HepG2 (cell line): ENCODE measurements around the gene IRS1. TPM values are rescaled to one million over a fixed set of nuclear protein-coding genes. Genes with fewer than 3 reads are reported as not detected.
A peak's percentile ranks its signal among the peaks of the same experiment; 100 is the strongest.

ENCODE experiments used
- CEBPG ChIP-seq: IDR thresholded peaks from 2 replicates; pipeline ENCODE4 v1.6.1; 2016
- DNMT3B ChIP-seq: conservative IDR thresholded peaks from 2 replicates; pipeline ENCODE4 v1.6.1; 2016; ENCODE audit warnings: missing biosample characterization, control low read depth
- GFI1 ChIP-seq: sonication (generic); formaldehyde crosslinking; IDR thresholded peaks from 2 replicates; pipeline ENCODE4 v1.5.0; 2020; ENCODE audit warnings: missing genetic modification reagents, mild to moderate bottlenecking, borderline replicate concordance
- HMGA1 ChIP-seq: sonication (generic); formaldehyde crosslinking; conservative IDR thresholded peaks from 2 replicates; pipeline ENCODE4 v1.4.0; 2020; ENCODE audit warnings: missing genetic modification reagents
- HNF4A ChIP-seq: sonication (generic); formaldehyde crosslinking; IDR thresholded peaks from 2 replicates; pipeline ENCODE4 v1.4.0; 2020; ENCODE audit warnings: missing genetic modification reagents
- ISL2 ChIP-seq: sonication (generic); formaldehyde crosslinking; IDR thresholded peaks from 2 replicates; pipeline ENCODE4 v1.5.0; 2020; ENCODE audit warnings: missing genetic modification reagents
- KLF6 ChIP-seq: IDR thresholded peaks from 2 replicates; pipeline ENCODE4 v1.8.0; 2016; ENCODE audit warnings: missing biosample characterization, missing genetic modification reagents
- NFYC ChIP-seq: IDR thresholded peaks from 2 replicates; pipeline ENCODE4 v1.6.1; 2016; ENCODE audit warnings: missing genetic modification reagents, missing compliant biosample characterization
- POGZ ChIP-seq: sonication (generic); formaldehyde crosslinking; IDR thresholded peaks from 2 replicates; pipeline ENCODE4 v1.4.0; 2020; ENCODE audit warnings: mild to moderate bottlenecking, missing genetic modification reagents
- RAD51 ChIP-seq: fragments of 450-650 bp; IDR thresholded peaks from 2 replicates; pipeline ENCODE4 v1.6.1; 2016; ENCODE audit warnings: borderline replicate concordance
- SCMH1 ChIP-seq: sonication (generic); formaldehyde crosslinking; IDR thresholded peaks from 2 replicates; pipeline ENCODE4 v1.9.0; 2021; ENCODE audit warnings: missing genetic modification reagents, mild to moderate bottlenecking, borderline replicate concordance
- TOPORS ChIP-seq: sonication (generic); formaldehyde crosslinking; IDR thresholded peaks from 2 replicates; pipeline ENCODE4 v1.8.0; 2023; ENCODE audit warnings: mild to moderate bottlenecking, missing genetic modification reagents
- ZMYM3 ChIP-seq: sonication (generic); formaldehyde crosslinking; IDR thresholded peaks from 2 replicates; pipeline ENCODE4 v1.5.1; 2020; ENCODE audit warnings: mild to moderate bottlenecking, missing genetic modification reagents
- ZNF30 ChIP-seq: sonication (generic); formaldehyde crosslinking; IDR thresholded peaks from 2 replicates; pipeline ENCODE4 v1.5.0; 2020; ENCODE audit warnings: mild to moderate bottlenecking, missing genetic modification reagents
- ZNF563 ChIP-seq: sonication (generic); formaldehyde crosslinking; IDR thresholded peaks from 2 replicates; pipeline ENCODE4 v1.8.0; 2022; ENCODE audit warnings: mild to moderate bottlenecking, moderate library complexity, missing genetic modification reagents
- ZNF761 ChIP-seq: sonication (generic); formaldehyde crosslinking; conservative IDR thresholded peaks from 2 replicates; pipeline ENCODE4 v1.4.0; 2020; ENCODE audit warnings: mild to moderate bottlenecking, missing genetic modification reagents
- ZNF768 ChIP-seq: sonication (generic); formaldehyde crosslinking; IDR thresholded peaks from 2 replicates; pipeline ENCODE4 v1.4.0; 2020; ENCODE audit warnings: missing genetic modification reagents
- polyA plus RNA-seq, 8 experiments: library from polyadenylated mRNA; depleted of rRNA in 3 of 8; stranded (reverse) in 7 of 8; unstranded in 1 of 8; fragments of >200 nt; fragmentation: Illumina TruSeq in 4 of 8; extraction: Trizol in 4 of 8; gene quantifications; 2 replicates each; pipeline versions ENCODE4 v1.2.1 to v1.2.3, GENCODE V29; 2011 to 2016; ENCODE audit warnings: low read depth in 4 of 8, missing spikeins in 1 of 8, mixed read lengths in 1 of 8; ENCODE audit not compliant: insufficient read depth in 1 of 8
- total RNA-seq, 5 experiments: library from RNA; depleted of rRNA; stranded (reverse); fragments of >200 nt; fragmentation: Illumina TruSeq; extraction: Trizol; gene quantifications; 2 replicates each; pipeline ENCODE4 v1.2.3, GENCODE V29; 2016; ENCODE audit warnings: low read depth in 1 of 5
- TF ChIP-seq, protein P1 (sequence below), 2 experiments: sonication (generic) in 1 of 2; formaldehyde crosslinking in 1 of 2; IDR thresholded peaks; 2 replicates each; pipeline versions ENCODE4 v1.4.0 to v1.6.1; 2018 to 2020; ENCODE audit warnings: missing genetic modification reagents in 2 of 2, borderline replicate concordance in 1 of 2, low read depth in 1 of 2, mild to moderate bottlenecking in 1 of 2, missing biosample characterization in 1 of 2
- TF ChIP-seq, protein P2 (sequence below): sonication (generic); formaldehyde crosslinking; IDR thresholded peaks from 2 replicates; pipeline ENCODE4 v1.4.0; 2020; ENCODE audit warnings: missing genetic modification reagents
- TF ChIP-seq, protein P3 (sequence below): sonication (generic); formaldehyde crosslinking; IDR thresholded peaks from 2 replicates; pipeline ENCODE4 v1.5.1; 2020; ENCODE audit warnings: mild to moderate bottlenecking, missing genetic modification reagents
- TF ChIP-seq, protein P4 (sequence below): sonication (generic); formaldehyde crosslinking; IDR thresholded peaks from 2 replicates; pipeline ENCODE4 v1.9.0; 2021; ENCODE audit warnings: missing genetic modification reagents, borderline replicate concordance
- TF ChIP-seq, protein P5 (sequence below): IDR thresholded peaks from 2 replicates; pipeline ENCODE4 v1.6.1; 2016; ENCODE audit warnings: missing genetic modification reagents, missing compliant biosample characterization

IRS1 gene
- total and polyA plus RNA-seq, 2 of the 13 experiments (the other 11 are each of a cell fraction or from before 2014, with no cell fraction given) = 8.7 to 9.0 TPM

DNA sequence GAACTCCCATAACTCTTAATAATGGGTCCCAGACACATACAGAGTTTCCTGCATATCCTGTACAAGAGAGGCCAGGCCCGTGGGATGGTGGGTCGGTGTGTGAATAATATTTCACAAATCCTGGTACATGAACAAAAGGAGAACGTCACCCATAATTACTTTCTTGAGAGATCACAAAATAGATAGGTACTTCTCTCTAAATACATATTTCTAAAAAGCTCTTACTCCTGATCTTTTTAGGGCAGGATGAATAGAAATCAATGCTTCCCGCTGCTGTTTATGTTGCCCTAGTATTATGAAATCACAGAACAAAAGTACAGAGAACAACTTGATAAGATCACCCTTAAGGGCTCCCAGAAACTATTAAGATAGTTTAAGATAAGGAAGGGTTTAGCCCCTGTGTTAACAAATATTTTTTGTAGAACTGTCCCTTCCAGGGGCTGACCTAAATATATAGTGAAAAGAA is 5.4 kb downstream of the IRS1 start (continued):
- no peak for TF ChIP-seq SCMH1 (CRISPR knock-in tag)
- TF ChIP-seq TOPORS (CRISPR knock-in tag) = no peak
- TF ChIP-seq, protein P1, sequence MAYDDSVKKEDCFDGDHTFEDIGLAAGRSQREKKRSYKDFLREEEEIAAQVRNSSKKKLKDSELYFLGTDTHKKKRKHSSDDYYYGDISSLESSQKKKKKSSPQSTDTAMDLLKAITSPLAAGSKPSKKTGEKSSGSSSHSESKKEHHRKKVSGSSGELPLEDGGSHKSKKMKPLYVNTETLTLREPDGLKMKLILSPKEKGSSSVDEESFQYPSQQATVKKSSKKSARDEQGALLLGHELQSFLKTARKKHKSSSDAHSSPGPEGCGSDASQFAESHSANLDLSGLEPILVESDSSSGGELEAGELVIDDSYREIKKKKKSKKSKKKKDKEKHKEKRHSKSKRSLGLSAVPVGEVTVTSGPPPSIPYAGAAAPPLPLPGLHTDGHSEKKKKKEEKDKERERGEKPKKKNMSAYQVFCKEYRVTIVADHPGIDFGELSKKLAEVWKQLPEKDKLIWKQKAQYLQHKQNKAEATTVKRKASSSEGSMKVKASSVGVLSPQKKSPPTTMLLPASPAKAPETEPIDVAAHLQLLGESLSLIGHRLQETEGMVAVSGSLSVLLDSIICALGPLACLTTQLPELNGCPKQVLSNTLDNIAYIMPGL (CRISPR knock-in tag; IDR thresholded peaks at IDR 0.05; ENCODE audit: borderline replicate concordance in 1 of 2, low read depth in 1 of 2) = no peak
- TF ChIP-seq, protein P2, sequence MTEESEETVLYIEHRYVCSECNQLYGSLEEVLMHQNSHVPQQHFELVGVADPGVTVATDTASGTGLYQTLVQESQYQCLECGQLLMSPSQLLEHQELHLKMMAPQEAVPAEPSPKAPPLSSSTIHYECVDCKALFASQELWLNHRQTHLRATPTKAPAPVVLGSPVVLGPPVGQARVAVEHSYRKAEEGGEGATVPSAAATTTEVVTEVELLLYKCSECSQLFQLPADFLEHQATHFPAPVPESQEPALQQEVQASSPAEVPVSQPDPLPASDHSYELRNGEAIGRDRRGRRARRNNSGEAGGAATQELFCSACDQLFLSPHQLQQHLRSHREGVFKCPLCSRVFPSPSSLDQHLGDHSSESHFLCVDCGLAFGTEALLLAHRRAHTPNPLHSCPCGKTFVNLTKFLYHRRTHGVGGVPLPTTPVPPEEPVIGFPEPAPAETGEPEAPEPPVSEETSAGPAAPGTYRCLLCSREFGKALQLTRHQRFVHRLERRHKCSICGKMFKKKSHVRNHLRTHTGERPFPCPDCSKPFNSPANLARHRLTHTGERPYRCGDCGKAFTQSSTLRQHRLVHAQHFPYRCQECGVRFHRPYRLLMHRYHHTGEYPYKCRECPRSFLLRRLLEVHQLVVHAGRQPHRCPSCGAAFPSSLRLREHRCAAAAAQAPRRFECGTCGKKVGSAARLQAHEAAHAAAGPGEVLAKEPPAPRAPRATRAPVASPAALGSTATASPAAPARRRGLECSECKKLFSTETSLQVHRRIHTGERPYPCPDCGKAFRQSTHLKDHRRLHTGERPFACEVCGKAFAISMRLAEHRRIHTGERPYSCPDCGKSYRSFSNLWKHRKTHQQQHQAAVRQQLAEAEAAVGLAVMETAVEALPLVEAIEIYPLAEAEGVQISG = no peak
- no peak for TF ChIP-seq ZNF768 (CRISPR knock-in tag)
- no peak for TF ChIP-seq ZNF563 (CRISPR knock-in tag)
- peak; percentile 50 for TF ChIP-seq CEBPG
- TF ChIP-seq KLF6 (CRISPR knock-in tag) = 0 out of 2 replicates have a peak, but pooled peaks have one; percentile 18
- TF ChIP-seq RAD51 = no peak
- TF ChIP-seq POGZ = no peak
- TF ChIP-seq, protein P3, sequence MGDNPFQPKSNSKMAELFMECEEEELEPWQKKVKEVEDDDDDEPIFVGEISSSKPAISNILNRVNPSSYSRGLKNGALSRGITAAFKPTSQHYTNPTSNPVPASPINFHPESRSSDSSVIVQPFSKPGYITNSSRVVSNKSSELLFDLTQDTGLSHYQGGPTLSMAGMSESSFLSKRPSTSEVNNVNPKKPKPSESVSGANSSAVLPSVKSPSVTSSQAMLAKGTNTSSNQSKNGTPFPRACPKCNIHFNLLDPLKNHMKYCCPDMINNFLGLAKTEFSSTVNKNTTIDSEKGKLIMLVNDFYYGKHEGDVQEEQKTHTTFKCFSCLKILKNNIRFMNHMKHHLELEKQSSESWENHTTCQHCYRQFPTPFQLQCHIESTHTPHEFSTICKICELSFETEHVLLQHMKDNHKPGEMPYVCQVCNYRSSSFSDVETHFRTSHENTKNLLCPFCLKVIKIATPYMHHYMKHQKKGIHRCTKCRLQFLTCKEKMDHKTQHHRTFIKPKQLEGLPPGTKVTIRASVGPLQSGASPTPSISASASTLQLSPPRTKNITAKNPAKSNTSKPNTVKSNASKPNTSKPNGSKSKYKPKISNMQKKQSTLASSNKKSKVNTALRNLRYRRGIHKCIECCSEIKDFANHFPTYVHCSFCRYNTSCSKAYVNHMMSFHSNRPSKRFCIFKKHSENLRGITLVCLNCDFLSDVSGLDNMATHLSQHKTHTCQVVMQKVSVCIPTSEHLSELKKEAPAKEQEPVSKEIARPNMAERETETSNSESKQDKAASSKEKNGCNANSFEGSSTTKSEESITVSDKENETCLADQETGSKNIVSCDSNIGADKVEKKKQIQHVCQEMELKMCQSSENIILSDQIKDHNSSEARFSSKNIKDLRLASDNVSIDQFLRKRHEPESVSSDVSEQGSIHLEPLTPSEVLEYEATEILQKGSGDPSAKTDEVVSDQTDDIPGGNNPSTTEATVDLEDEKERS (CRISPR knock-in tag) = no peak
- no peak for TF ChIP-seq DNMT3B (CRISPR knock-in tag)
- peak; percentile 51 for TF ChIP-seq HNF4A (CRISPR knock-in tag)
- TF ChIP-seq HMGA1 (CRISPR knock-in tag) = no peak
- TF ChIP-seq ZNF761 = no peak
- TF ChIP-seq, protein P4, sequence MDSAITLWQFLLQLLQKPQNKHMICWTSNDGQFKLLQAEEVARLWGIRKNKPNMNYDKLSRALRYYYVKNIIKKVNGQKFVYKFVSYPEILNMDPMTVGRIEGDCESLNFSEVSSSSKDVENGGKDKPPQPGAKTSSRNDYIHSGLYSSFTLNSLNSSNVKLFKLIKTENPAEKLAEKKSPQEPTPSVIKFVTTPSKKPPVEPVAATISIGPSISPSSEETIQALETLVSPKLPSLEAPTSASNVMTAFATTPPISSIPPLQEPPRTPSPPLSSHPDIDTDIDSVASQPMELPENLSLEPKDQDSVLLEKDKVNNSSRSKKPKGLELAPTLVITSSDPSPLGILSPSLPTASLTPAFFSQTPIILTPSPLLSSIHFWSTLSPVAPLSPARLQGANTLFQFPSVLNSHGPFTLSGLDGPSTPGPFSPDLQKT (CRISPR knock-in tag) = no peak
- TF ChIP-seq, protein P5, sequence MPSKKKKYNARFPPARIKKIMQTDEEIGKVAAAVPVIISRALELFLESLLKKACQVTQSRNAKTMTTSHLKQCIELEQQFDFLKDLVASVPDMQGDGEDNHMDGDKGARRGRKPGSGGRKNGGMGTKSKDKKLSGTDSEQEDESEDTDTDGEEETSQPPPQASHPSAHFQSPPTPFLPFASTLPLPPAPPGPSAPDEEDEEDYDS (CRISPR knock-in tag) = no peak
- no peak for TF ChIP-seq NFYC
- peak; percentile 40; the same call in 1 of the 2 replicates for TF ChIP-seq ISL2 (CRISPR knock-in tag)
- peak; percentile 88 for TF ChIP-seq GFI1
- no peak for TF ChIP-seq ZMYM3 (CRISPR knock-in tag)
- TF ChIP-seq ZNF30 = no peak
